ENCODE data around the gene VAPB.

- TF ChIP-seq ZBTB49 (tag by site-specific recombination; IDR thresholded peaks at IDR 0.05; ENCODE audit: low read depth) (no peak), YY1 (tag by site-specific recombination; IDR thresholded peaks at IDR 0.05) (no peak), ZNF223 (tag by site-specific recombination; IDR thresholded peaks at IDR 0.05) (no peak), CTCF (tag by site-specific recombination; IDR thresholded peaks at IDR 0.05) (no peak), ZNF335 (tag by site-specific recombination; conservative IDR thresholded peaks at IDR 0.05) (no peak)
Measured at GRCh38 chr20:58496429-58496769, 107.4 kb downstream of the VAPB start.

Data from HEK293 (cell line).